AG04450 (cell line): ENCODE data around the gene NDUFS4. TPM values are rescaled to one million over a fixed set of nuclear protein-coding genes. Genes with fewer than 3 reads are reported as not detected.
"Not testable (repeated sequence)": the region's sequence is repeated elsewhere in the genome, so short reads cannot be mapped to it uniquely, and the experiment has no call there.

Experiments used
- CTCF ChIA-PET: fragments of 300-600, 350-600 bp; formaldehyde crosslinking; extraction: SDS; loops from one replicate; lab custom pipeline; 2022; ENCODE audit warnings: antibody characterized with exemption, inconsistent platforms; lab: Charles Lee
- POLR2A ChIA-PET: fragments of 350-600 bp; formaldehyde crosslinking; extraction: SDS; loops from one replicate; lab custom pipeline; 2021; ENCODE audit warnings: antibody characterized with exemption, inconsistent platforms; lab: Yijun Ruan, JAX
- DNase-seq: peaks from one replicate; pipeline ENCODE4 v3.0.0-alpha.2; 2011; ENCODE audit warnings: low read depth, low spot score
- H3K27ac ChIP-seq: one replicate; pipeline ENCODE4 v1.5.1; 2012; ENCODE audit warnings: low read depth, low read length, control low read depth
- H3K27me3 ChIP-seq: one replicate; pipeline ENCODE4 v1.6.0; 2012; ENCODE audit warnings: low read length; ENCODE audit not compliant: control insufficient read depth, insufficient read depth
- H3K4me3 ChIP-seq: 2 replicates; pipeline ENCODE4 v1.5.1; 2011; ENCODE audit warnings: mild to moderate bottlenecking, low read depth, low read length, control low read depth
- H3K9me3 ChIP-seq: 2 replicates; pipeline ENCODE4 v1.5.1; 2012; ENCODE audit warnings: low read length; ENCODE audit not compliant: control insufficient read depth, insufficient read depth
- polyA plus RNA-seq: library from polyadenylated mRNA; depleted of rRNA; stranded (reverse); fragments of >200 nt; gene quantifications from 2 replicates; pipeline ENCODE4 v1.2.3, GENCODE V29; 2011
- TF ChIP-seq, protein P1 (sequence below): IDR thresholded peaks from 2 replicates; pipeline ENCODE4 v1.5.1; 2011; ENCODE audit warnings: low read depth, low read length, control low read depth, inconsistent platforms

The NDUFS4 gene
- polyA plus RNA-seq, 1 experiment: 201 TPM

DNA sequence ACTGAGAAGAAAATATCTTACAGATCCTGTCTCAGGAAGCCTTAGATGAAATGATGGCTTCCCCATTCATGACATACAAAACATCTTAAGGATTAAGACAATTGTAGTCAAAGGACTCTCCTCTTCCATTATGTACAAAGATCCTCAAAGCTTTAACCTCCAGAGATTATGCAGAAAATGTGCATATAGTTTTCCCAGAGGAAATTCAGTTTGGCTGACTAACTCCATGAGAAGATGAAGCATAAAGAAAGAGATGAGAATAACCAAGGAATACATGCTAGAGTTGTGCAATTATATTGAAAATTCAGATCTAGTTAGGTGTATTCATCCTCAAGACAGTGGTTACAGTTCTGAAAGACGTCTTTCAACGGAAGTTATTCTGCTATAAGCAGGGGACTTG, 18.6 kb upstream of the NDUFS4 start:
- Histone ChIP-seq H3K27ac (no peak overlapping the region), H3K27me3 (no peaks in the 10 kb centered on the region), H3K4me3 (no peak overlapping the region), H3K9me3 (no peaks in the 10 kb centered on the region)
- ChIA-PET CTCF (no interaction called here), POLR2A (no interaction called here)
- TF ChIP-seq, protein P1, sequence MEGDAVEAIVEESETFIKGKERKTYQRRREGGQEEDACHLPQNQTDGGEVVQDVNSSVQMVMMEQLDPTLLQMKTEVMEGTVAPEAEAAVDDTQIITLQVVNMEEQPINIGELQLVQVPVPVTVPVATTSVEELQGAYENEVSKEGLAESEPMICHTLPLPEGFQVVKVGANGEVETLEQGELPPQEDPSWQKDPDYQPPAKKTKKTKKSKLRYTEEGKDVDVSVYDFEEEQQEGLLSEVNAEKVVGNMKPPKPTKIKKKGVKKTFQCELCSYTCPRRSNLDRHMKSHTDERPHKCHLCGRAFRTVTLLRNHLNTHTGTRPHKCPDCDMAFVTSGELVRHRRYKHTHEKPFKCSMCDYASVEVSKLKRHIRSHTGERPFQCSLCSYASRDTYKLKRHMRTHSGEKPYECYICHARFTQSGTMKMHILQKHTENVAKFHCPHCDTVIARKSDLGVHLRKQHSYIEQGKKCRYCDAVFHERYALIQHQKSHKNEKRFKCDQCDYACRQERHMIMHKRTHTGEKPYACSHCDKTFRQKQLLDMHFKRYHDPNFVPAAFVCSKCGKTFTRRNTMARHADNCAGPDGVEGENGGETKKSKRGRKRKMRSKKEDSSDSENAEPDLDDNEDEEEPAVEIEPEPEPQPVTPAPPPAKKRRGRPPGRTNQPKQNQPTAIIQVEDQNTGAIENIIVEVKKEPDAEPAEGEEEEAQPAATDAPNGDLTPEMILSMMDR: no peak
- DNase-seq: no peak

DNA sequence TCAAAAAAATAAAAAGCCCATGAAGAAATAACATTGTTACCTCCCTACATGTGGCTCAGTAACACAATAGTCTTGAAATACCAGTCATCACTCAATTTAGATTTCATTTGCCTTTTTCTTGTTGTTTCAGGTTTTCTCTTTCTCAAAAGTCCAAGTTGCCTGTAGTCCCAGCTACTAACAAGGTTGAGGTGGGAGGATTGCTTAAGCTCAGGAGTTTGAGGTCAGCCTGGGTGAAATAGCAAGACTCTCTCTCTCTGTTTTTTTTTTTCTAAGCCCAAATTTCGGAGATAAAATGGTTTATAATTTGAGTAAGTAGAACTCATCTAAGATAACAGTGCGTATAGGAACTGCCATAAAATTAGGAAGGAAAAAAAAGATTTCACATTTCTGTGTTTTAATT, 17.5 kb upstream of the NDUFS4 start:
- Histone ChIP-seq H3K4me3 (no peak overlapping the region), H3K9me3 (no peaks in the 10 kb centered on the region), H3K27me3 (no peaks in the 10 kb centered on the region), H3K27ac (no peak overlapping the region)
- POLR2A ChIA-PET: interaction anchor here (0.6 kb wide), 1 partner anchor 62 kb away, joined by 3 read pairs; no protein-coding TSS in a partner anchor
- CTCF ChIA-PET: no interaction called here
- TF ChIP-seq, protein P1: no peak
- DNase-seq: no peak

DNA sequence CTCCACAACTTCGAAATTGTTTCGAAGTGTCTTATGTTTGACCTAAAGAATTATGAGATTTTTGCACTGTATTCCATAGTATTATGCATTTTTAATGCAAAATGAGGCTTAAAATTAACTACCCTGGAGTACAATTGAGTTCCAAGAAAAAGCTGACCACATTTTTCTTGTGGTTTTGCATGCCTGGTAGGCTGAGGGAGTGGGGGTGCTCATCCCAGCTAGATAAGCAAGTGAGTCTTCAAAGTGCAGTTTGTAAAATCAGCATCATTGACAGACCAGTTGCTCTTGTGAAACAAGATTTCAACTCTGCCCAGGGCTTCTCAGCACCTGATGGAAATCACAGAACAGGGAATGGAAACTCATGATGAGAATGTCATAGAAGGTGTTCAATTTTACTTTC, 17.0 kb upstream of the NDUFS4 start:
- no peak for DNase-seq
- ChIA-PET CTCF (no interaction called here), POLR2A (no interaction called here)
- H3K4me3 ChIP-seq: no peak overlapping the region
- H3K27me3 ChIP-seq: no peaks in the 10 kb centered on the region
- TF ChIP-seq, protein P1: no peak
- no peak overlapping the region for H3K27ac ChIP-seq
- no peaks in the 10 kb centered on the region for H3K9me3 ChIP-seq

DNA sequence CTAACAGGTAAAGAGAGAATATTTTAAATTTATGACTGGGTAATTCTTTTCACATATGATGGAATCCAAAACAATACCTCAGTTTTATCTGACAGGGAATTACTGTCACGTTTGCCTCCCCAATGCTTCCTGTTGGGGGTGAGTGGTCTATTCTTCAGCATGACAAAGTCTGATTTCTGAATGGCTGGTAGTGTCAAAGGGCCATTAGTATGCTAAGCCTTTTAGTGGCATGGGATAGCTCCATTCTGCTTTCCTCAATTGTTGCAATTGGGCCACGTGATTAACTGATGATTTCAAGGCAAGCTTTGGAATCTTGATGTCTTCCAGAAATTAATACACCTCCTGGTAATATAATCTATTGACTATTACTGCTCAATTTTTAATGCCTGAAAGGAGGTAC, 14.7 kb upstream of the NDUFS4 start:
- POLR2A ChIA-PET: no interaction called here
- TF ChIP-seq, protein P1: no peak
- no peak for DNase-seq
- no peaks in the 10 kb centered on the region for H3K27me3 ChIP-seq
- no peak overlapping the region for H3K27ac ChIP-seq
- CTCF ChIA-PET: no interaction called here
- no peak overlapping the region for H3K4me3 ChIP-seq
- no peaks in the 10 kb centered on the region for H3K9me3 ChIP-seq

DNA sequence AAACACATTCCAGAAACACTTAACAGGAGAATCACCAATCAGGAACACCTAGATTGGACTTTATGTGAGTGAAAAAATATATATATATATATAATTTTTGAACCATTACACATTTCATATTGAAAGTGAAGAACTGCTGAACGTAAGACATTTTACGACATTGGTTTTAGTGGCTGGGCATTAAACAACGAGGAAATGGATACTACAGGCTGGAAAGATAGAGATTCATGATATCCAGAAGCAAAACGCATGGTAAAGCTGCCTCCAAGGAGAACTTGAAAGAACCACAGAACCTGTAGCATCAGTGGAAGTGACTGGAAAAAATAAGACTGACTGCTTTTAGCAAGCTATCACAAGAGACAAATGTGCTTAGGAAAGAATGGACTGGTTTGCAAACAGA, 13.2 kb upstream of the NDUFS4 start:
- H3K4me3 ChIP-seq: no peak overlapping the region
- H3K27ac ChIP-seq: no peak overlapping the region
- DNase-seq: no peak
- H3K9me3 ChIP-seq: no peaks in the 10 kb centered on the region
- H3K27me3 ChIP-seq: no peaks in the 10 kb centered on the region
- ChIA-PET POLR2A (no interaction called here), CTCF (no interaction called here)
- TF ChIP-seq, protein P1: no peak

DNA sequence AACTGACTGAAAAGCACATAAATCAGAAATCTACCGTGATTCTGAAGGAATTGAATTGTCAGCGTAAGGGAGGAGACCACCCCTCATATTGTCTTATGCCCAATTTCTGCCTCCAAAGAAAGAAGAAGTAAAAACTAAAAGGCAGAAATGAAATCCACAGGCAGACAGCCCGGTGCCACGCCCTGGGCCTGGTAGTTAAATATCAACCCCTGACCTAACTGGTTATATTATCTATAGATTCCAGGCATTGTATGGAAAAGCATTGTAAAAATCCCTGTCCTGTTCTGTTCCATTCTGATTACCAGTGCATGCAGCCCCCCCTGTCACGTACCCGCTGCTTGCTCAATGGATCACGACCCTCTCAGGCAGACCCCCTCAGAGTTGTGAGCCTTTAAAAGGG, 11.9 kb upstream of the NDUFS4 start:
- H3K27me3 ChIP-seq, H3K4me3 ChIP-seq, H3K9me3 ChIP-seq, POLR2A ChIA-PET, H3K27ac ChIP-seq, CTCF ChIA-PET, DNase-seq: not testable (repeated sequence)
